Nephron (organoid): ENCODE data around the gene CISD3.

ENCODE experiments used
- H3K27ac Mint-ChIP-seq, 3 experiments: 2 replicates each; pipeline ENCODE4 v1.8.0; 2020; ENCODE audit warnings: mixed read lengths in 3 of 3, mild to moderate bottlenecking in 2 of 3, moderate library complexity in 1 of 3
- H3K27me3 Mint-ChIP-seq: 2 replicates; pipeline ENCODE4 v1.8.0; 2021; ENCODE audit warnings: low read depth, mild to moderate bottlenecking, moderate library complexity, mixed read lengths
- H3K36me3 Mint-ChIP-seq: 2 replicates; pipeline ENCODE4 v1.8.0; 2020; ENCODE audit warnings: low read depth, mixed read lengths
- H3K4me1 Mint-ChIP-seq: 2 replicates; pipeline ENCODE4 v1.8.0; 2020; ENCODE audit warnings: mixed read lengths
- H3K4me3 Mint-ChIP-seq, 3 experiments: 2 replicates each; pipeline ENCODE4 v1.8.0; 2020; ENCODE audit warnings: mild to moderate bottlenecking in 3 of 3, mixed read lengths in 3 of 3, moderate library complexity in 2 of 3
- H3K9me3 Mint-ChIP-seq: 2 replicates; pipeline ENCODE4 v1.8.0; 2020; ENCODE audit warnings: mixed read lengths
- TF ChIP-seq, protein P1 (sequence below), 3 experiments: fragments of 200-600 bp; sonication (generic); IDR thresholded peaks; one replicate each; pipeline ENCODE4 v1.5.0; 2021; ENCODE audit warnings: antibody characterized with exemption in 3 of 3; ENCODE audit not compliant: unreplicated experiment in 3 of 3

CISD3 gene

DNA sequence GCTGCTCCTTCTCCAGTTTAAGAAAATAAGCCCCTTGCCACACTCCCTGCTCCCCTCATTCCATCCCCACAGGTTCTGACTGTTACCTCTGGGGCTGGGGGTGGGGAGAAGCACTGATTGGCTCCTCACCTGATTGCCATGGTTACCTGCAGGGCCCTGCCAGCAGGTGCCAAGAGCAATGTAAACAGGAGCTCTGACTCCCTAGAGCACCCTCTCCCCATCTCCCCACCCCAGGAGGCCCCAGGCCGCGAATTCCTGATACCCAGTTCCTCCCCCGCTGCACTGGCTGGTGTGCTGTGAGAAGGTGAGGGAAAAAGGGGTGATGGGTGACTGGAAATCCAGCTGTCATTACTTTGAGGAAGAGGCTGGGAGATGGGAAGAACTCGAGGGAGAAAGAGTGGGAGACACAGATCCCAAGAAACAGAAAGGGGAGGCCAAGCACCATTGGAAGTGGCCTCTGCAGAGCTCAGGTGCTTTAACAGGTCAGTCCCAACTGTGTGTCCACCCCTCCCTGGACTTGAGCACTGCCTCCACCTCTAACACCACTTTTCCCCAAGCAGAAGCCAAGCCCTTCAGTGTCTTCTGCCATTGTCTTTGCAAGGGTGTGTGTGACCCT, 13.5 kb downstream of the CISD3 start:
- Mint-ChIP-seq H3K27ac (peak overlapping the region; percentile 72 to 83 (median 78)), H3K4me1 (peaks cover 56% of the 10 kb centered on the region), H3K27me3 (no peaks in the 10 kb centered on the region), H3K9me3 (no peaks in the 10 kb centered on the region), H3K4me3 (peak overlapping the region; percentile 34 to 72 (median 50)), H3K36me3 (peaks cover 16% of the 10 kb centered on the region)
- TF ChIP-seq, protein P1, sequence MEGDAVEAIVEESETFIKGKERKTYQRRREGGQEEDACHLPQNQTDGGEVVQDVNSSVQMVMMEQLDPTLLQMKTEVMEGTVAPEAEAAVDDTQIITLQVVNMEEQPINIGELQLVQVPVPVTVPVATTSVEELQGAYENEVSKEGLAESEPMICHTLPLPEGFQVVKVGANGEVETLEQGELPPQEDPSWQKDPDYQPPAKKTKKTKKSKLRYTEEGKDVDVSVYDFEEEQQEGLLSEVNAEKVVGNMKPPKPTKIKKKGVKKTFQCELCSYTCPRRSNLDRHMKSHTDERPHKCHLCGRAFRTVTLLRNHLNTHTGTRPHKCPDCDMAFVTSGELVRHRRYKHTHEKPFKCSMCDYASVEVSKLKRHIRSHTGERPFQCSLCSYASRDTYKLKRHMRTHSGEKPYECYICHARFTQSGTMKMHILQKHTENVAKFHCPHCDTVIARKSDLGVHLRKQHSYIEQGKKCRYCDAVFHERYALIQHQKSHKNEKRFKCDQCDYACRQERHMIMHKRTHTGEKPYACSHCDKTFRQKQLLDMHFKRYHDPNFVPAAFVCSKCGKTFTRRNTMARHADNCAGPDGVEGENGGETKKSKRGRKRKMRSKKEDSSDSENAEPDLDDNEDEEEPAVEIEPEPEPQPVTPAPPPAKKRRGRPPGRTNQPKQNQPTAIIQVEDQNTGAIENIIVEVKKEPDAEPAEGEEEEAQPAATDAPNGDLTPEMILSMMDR (IDR thresholded peaks at IDR 0.05; ENCODE audit: unreplicated experiment in 3 of 3), result no peak

DNA sequence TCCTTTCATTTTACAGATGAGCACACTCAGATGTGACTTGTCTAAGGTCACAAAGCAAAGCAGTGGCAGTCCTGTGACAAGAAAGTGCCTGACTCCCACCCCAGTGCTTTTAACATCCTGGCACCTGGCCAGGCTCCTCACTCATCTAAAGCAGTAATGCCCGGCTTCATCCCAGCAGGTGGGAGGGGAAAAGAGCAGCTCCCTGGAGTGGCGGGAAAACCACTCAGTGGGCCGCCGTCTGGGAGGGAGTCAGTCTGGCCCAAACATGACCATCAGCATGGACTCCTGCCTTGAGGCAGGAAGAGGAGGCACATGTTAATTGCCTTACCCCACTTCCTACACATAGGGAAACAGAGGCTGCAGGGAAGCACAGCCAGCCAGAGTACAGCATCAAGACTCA, 15.4 kb downstream of the CISD3 start:
- Mint-ChIP-seq H3K27ac (peak overlapping the region; percentile 81 to 93 (median 87)), H3K9me3 (no peaks in the 10 kb centered on the region), H3K27me3 (no peaks in the 10 kb centered on the region), H3K4me3 (peak overlapping the region; percentile 85 to 93 (median 93)), H3K4me1 (peaks cover 56% of the 10 kb centered on the region), H3K36me3 (peaks cover 13% of the 10 kb centered on the region)
- TF ChIP-seq, protein P1 (IDR thresholded peaks at IDR 0.05; ENCODE audit: unreplicated experiment in 3 of 3), result no peak

DNA sequence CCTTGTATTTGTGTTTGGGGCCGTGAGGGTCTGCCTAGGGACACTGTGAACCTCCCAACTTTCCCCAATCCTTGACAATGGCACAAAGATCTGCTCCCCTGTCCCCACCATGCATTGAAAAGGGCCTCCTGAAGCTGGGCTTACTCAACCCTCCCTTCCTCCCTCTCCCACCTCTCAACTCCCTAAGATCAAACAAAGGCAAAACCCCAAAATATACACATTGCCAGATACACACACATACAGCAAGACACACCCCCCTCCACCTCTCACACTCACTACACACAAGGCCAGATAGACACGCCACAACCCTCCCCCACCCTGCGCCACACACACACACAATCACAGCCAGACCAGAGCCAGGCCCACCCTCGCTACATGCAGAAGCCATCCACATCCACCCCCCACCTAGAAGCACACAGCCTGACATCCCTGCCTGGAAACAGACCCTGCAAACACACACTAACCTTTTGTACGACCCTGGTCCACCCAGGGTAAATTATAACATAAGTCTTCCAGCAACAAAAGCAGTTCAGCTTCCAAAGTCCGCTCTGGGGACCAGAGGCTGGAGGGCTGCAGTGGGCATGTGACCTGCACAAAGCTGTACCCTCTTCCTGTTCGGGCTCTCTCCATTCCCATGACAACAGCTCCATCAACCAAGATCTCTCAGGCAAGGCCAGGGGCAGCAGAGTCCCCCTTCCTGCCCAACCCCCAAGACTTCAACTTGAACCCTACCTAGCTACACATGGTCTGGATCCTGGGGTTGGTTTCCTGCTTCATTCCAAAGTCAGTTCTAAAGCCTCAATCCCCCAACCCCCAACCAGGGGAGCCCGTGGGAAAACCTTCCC, 16.1 kb downstream of the CISD3 start:
- H3K9me3 Mint-ChIP-seq, result no peaks in the 10 kb centered on the region
- H3K27me3 Mint-ChIP-seq, result no peaks in the 10 kb centered on the region
- TF ChIP-seq, protein P1 (IDR thresholded peaks at IDR 0.05; ENCODE audit: unreplicated experiment in 3 of 3), result no peak
- peaks cover 7% of the 10 kb centered on the region for H3K36me3 Mint-ChIP-seq
- peak overlapping the region; percentile 85 to 93 (median 93) for H3K4me3 Mint-ChIP-seq
- peak overlapping the region; percentile 81 to 93 (median 87) for H3K27ac Mint-ChIP-seq
- peaks cover 57% of the 10 kb centered on the region for H3K4me1 Mint-ChIP-seq

DNA sequence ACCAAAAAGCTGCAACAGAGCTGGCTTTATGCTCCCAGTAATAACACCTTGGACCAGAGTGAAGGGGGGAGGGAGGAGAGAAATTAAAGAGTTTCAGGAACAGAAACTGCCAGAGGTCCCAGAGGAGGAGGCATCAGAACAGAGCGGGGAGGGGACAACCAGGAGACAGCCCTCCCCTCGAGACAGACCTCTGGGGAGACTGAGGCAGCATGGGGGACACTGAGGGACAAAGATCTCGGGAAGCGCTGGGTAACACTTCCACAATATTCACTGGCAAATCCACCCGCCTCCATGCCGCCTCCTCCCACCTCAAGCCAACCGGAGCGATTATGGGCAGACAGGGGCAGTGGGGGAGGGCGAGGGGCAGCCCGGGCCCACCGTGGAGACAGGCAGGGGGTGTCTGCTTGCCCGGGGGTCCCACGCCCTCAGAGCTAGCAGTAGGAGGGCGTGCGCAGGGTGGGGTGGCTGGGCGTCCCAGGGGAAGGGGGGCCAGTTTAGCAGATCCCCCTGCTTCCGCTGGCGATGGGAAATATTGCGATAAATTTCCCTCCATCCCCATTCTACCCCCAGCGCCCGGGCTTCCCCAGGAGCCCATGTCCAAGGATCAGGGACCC, 16.8 kb downstream of the CISD3 start:
- H3K9me3 Mint-ChIP-seq, result no peaks in the 10 kb centered on the region
- peaks cover 4% of the 10 kb centered on the region for H3K36me3 Mint-ChIP-seq
- no peaks in the 10 kb centered on the region for H3K27me3 Mint-ChIP-seq
- TF ChIP-seq, protein P1 (IDR thresholded peaks at IDR 0.05; ENCODE audit: unreplicated experiment in 3 of 3), result no peak
- peak overlapping the region; percentile 81 to 93 (median 87) for H3K27ac Mint-ChIP-seq
- peak overlapping the region; percentile 85 to 93 (median 93) for H3K4me3 Mint-ChIP-seq
- H3K4me1 Mint-ChIP-seq, result peaks cover 52% of the 10 kb centered on the region

DNA sequence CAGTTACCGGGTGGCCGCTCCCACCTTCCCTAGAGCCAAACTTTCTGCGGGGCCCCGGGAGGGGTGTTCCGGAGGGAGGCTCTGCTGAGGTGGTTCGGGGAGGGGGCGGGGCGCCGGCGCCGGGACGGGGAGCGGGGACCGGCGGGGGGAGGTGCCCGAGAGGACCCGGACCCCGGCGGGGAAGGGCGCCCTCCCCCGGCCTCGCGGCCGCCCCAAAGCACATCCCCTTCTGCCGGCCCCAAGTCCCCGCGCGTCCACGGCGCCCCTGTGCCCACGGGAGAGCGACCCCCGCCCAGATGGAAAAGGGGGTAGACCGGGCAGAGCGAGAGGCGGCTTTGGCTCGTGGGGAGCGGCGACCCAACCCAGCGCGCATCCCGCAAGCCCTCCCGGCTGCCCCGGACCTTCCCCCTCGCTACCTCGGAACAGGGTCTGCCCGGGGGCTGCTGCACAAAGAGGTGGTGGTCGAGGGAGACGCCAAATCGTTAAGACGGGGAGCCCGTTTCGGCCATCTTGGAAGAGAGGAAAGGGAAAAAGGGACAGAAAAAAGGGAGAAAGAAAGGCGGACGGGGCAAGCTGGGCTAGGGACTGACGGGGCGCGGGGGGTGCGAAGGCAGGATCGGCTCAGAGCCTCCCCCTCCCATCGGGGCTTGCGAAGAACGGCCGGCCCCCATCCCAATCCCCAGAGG, 17.5 kb downstream of the CISD3 start:
- H3K27me3 Mint-ChIP-seq, result no peaks in the 10 kb centered on the region
- peak overlapping the region; percentile 26 to 94 (median 80) for H3K27ac Mint-ChIP-seq
- TF ChIP-seq, protein P1 (IDR thresholded peaks at IDR 0.05; ENCODE audit: unreplicated experiment in 3 of 3), result peak in 1 of 3 experiments; percentile 13
- peak overlapping the region; percentile 92 to 93 (median 93) for H3K4me3 Mint-ChIP-seq
- H3K9me3 Mint-ChIP-seq, result no peaks in the 10 kb centered on the region
- peaks cover 5% of the 10 kb centered on the region for H3K36me3 Mint-ChIP-seq
- H3K4me1 Mint-ChIP-seq, result peaks cover 49% of the 10 kb centered on the region
